PC-3 (cell line): ENCODE measurements around the gene RIPPLY1.

Experiments
- EZH2 ChIP-seq: fragments of 300-600 bp; sonication (generic); IDR thresholded peaks from one replicate; pipeline ENCODE4 v1.6.1; 2017; ENCODE audit warnings: antibody characterized with exemption, mild to moderate bottlenecking, low read length; ENCODE audit not compliant: unreplicated experiment
- EZH2phosphoT487 ChIP-seq: fragments of 300-600 bp; sonication (generic); IDR thresholded peaks from 2 replicates; pipeline ENCODE4 v1.6.1; 2018; ENCODE audit warnings: mild to moderate bottlenecking, antibody characterized with exemption, low read length, borderline replicate concordance
- TF ChIP-seq, protein P1 (sequence below): fragments of 300-600 bp; sonication (generic); conservative IDR thresholded peaks from 2 replicates; pipeline ENCODE4 v1.5.1; 2017; ENCODE audit warnings: antibody characterized with exemption, low read depth, mild to moderate bottlenecking, low read length

DNA sequence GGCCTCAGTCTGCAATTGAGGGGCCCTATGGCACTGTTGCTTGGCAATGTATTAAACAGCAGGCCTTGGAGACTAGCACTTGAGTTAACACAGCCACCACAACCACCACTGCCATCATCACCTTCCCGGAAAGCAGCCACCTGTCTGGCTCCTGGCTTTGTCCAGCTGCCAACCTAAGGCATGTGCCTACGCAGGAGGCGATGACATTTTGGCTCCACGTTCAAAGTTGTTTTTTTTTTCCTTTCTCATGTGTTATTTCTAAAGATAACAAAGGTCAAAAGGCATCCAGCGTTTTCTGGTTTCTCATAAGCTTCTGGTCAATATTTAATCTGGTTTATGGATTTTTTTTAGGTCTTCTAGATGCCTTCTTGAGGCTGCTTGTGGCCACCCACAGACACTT is 24.6 kb upstream of the RIPPLY1 start:
- TF ChIP-seq, protein P1, sequence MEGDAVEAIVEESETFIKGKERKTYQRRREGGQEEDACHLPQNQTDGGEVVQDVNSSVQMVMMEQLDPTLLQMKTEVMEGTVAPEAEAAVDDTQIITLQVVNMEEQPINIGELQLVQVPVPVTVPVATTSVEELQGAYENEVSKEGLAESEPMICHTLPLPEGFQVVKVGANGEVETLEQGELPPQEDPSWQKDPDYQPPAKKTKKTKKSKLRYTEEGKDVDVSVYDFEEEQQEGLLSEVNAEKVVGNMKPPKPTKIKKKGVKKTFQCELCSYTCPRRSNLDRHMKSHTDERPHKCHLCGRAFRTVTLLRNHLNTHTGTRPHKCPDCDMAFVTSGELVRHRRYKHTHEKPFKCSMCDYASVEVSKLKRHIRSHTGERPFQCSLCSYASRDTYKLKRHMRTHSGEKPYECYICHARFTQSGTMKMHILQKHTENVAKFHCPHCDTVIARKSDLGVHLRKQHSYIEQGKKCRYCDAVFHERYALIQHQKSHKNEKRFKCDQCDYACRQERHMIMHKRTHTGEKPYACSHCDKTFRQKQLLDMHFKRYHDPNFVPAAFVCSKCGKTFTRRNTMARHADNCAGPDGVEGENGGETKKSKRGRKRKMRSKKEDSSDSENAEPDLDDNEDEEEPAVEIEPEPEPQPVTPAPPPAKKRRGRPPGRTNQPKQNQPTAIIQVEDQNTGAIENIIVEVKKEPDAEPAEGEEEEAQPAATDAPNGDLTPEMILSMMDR = no peak
- TF ChIP-seq EZH2 (no peak), EZH2phosphoT487 (no peak)
